ENCODE data around the gene BTBD6.
A peak's percentile ranks its signal among the peaks of the same experiment; 100 is the strongest.
"Not testable (repeated sequence)": the region's sequence is repeated elsewhere in the genome, so short reads cannot be mapped to it uniquely, and the experiment has no call there.

BTBD6 gene

GRCh38 chr14:105269405-105269804 lies 21.1 kb downstream of the BTBD6 start:
- no peak for DNase-seq (ENCODE audit: low read depth)

GRCh38 chr14:105271224-105271890 lies 23.0 kb downstream of the BTBD6 start:
- DNase-seq (ENCODE audit: low read depth), result no peak

GRCh38 chr14:105272623-105273022 lies 24.3 kb downstream of the BTBD6 start:
- no peak for DNase-seq (ENCODE audit: low read depth)

GRCh38 chr14:105273062-105273461 lies 24.7 kb downstream of the BTBD6 start:
- no peak for DNase-seq (ENCODE audit: low read depth)

GRCh38 chr14:105274637-105275036 lies 26.3 kb downstream of the BTBD6 start:
- no peak for DNase-seq (ENCODE audit: low read depth)

GRCh38 chr14:105275267-105275946 lies 27.1 kb downstream of the BTBD6 start:
- DNase-seq (ENCODE audit: low read depth), result peak; percentile 86

GRCh38 chr14:105277448-105277847 lies 29.1 kb downstream of the BTBD6 start:
- peak; percentile 21 for DNase-seq (ENCODE audit: low read depth)

- no peak for DNase-seq (ENCODE audit: low read depth)
Measured at GRCh38 chr14:105279642-105280361, 31.5 kb downstream of the BTBD6 start.

- DNase-seq (ENCODE audit: low read depth), result no peak
Measured at GRCh38 chr14:105280525-105280924, 32.2 kb downstream of the BTBD6 start.

- peak; percentile 75 for DNase-seq (ENCODE audit: low read depth)
Measured at GRCh38 chr14:105281371-105282097, 33.2 kb downstream of the BTBD6 start.

GRCh38 chr14:105282098-105282725 lies 33.9 kb downstream of the BTBD6 start:
- DNase-seq (ENCODE audit: low read depth), result no peak

- no peak for DNase-seq (ENCODE audit: low read depth)
Measured at GRCh38 chr14:105283028-105283427, 34.7 kb downstream of the BTBD6 start.

- DNase-seq (ENCODE audit: low read depth), result no peak
Measured at GRCh38 chr14:105283899-105284298, 35.6 kb downstream of the BTBD6 start.

- no peak for DNase-seq (ENCODE audit: low read depth)
Measured at GRCh38 chr14:105285174-105285573, 36.8 kb downstream of the BTBD6 start.

- no peak for DNase-seq (ENCODE audit: low read depth)
Measured at GRCh38 chr14:105286759-105287144, 38.4 kb downstream of the BTBD6 start.

GRCh38 chr14:105287249-105288102 lies 39.1 kb downstream of the BTBD6 start:
- no peak for DNase-seq (ENCODE audit: low read depth)

GRCh38 chr14:105288936-105289335 lies 40.6 kb downstream of the BTBD6 start:
- DNase-seq (ENCODE audit: low read depth), result not testable (repeated sequence)

- no peak for DNase-seq (ENCODE audit: low read depth)
Measured at GRCh38 chr14:105290621-105291346, 42.5 kb downstream of the BTBD6 start.

- no peak for DNase-seq (ENCODE audit: low read depth)
Measured at GRCh38 chr14:105292826-105293711, 44.7 kb downstream of the BTBD6 start.

Data from EH (cell line).